Neural progenitor cell (in vitro differentiated cells): ENCODE measurements around the gene INCENP.

Source experiments
- CTCF ChIP-seq: fragments of 200-600 bp; sonication (generic); IDR thresholded peaks from 2 replicates; pipeline ENCODE4 v1.5.1; 2017; ENCODE audit warnings: antibody characterized with exemption, mild to moderate bottlenecking
- EZH2 ChIP-seq: fragments of 200-600 bp; sonication (generic); IDR thresholded peaks from 2 replicates; pipeline ENCODE4 v1.6.1; 2017; ENCODE audit warnings: antibody characterized with exemption, mild to moderate bottlenecking, moderate library complexity
- EZH2phosphoT487 ChIP-seq: fragments of 200-600 bp; sonication (generic); IDR thresholded peaks from 2 replicates; pipeline ENCODE4 v1.6.1; 2017; ENCODE audit warnings: antibody characterized with exemption

DNA sequence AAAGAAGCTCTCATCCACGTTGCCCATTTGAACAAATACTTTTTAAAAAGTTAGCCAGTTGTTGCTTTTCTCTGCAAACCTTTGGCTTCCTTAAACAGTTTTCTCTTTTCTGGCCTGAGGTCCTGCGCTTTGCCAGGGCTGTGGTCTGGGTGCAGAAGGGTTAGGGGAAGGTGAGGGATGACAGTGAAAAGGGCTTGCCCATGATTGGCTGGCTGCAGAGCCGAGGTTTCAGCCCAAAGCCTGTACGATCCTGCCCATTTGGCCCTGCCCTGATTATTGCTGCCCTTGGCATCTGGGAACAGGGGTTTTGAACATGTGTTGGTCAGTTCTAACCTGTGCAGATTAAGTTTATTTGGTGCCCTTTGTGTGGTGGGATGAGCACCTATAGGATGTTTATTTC, 1.5 kb downstream of the INCENP start:
- no peak for TF ChIP-seq CTCF
- TF ChIP-seq EZH2 = no peak
- no peak for TF ChIP-seq EZH2phosphoT487
